Thyroid gland (tissue), 4 donors: ENCODE measurements around the gene TSHZ1. TPM values are rescaled to one million over a fixed set of nuclear protein-coding genes. Genes with fewer than 3 reads are reported as not detected.

Experiments used
- DNase-seq, 2 donors: peaks; one replicate each; pipeline ENCODE4 v3.0.0-alpha.2; 2019
- H3K27ac ChIP-seq, 3 donors: fragments of 200-600 bp; sonication (generic); 1 replicate in 2 of 3; 2 replicates in 1 of 3; pipeline ENCODE4 v1.5.1; 2016 to 2019; ENCODE audit warnings: mild to moderate bottlenecking in 1 of 3, moderate library complexity in 1 of 3
- H3K27me3 ChIP-seq: fragments of 200-600 bp; sonication (generic); one replicate; pipeline ENCODE4 v1.5.1; 2019
- H3K36me3 ChIP-seq, 2 donors: fragments of 200-600 bp; sonication (generic); one replicate each; pipeline ENCODE4 v1.5.1; 2016 to 2019
- H3K4me1 ChIP-seq, 2 donors: fragments of 200-600 bp; sonication (generic); one replicate each; pipeline ENCODE4 v1.5.1; 2017 to 2019
- H3K4me3 ChIP-seq, 3 donors: fragments of 200-600 bp; sonication (generic); replicated peaks in 1 of 3; 1 replicate in 2 of 3; 2 replicates in 1 of 3; pipeline ENCODE4 v1.5.1; 2016; ENCODE audit warnings: mild to moderate bottlenecking in 1 of 3
- H3K9me3 ChIP-seq: fragments of 200-600 bp; sonication (generic); one replicate; pipeline ENCODE4 v1.5.1; 2017
- POLR2A ChIP-seq, 2 donors: fragments of 450-650 bp; IDR thresholded peaks; one replicate each; pipeline ENCODE4 v1.6.1; 2017; ENCODE audit warnings: antibody characterized with exemption in 2 of 2, mild to moderate bottlenecking in 2 of 2, moderate library complexity in 1 of 2
- WGBS, 2 donors: methylation state at CpG; one replicate each; pipeline ENCODE4 v1.1.5; 2017; 5-methylcytosine and 5-hydroxymethylcytosine counted together
- intact Hi-C: fragments of 100-400 bp; cut with DNase I; formaldehyde crosslinking; loops from one replicate; pipeline ENCODE4 v1.15.1; 2023
- total RNA-seq, 4 donors: library from RNA; depleted of rRNA; stranded (reverse); fragments of >200 nt; gene quantifications; one replicate each; pipeline ENCODE4 v1.2.3, GENCODE V29; 2016
- TF ChIP-seq, protein P1 (sequence below), 6 experiments: fragments of 200-600 bp in 3 of 6; fragments of 450-650 bp in 3 of 6; sonication (generic) in 3 of 6; IDR thresholded peaks; one replicate each; pipeline ENCODE4 v1.5.1; 2016 to 2019; ENCODE audit warnings: antibody characterized with exemption in 6 of 6, mild to moderate bottlenecking in 2 of 6, inconsistent platforms in 1 of 6, moderate library complexity in 1 of 6

The TSHZ1 gene
- total RNA-seq, 4 donors from 2014 or later: 17.9 to 22.2 (median 19.0) TPM

DNA sequence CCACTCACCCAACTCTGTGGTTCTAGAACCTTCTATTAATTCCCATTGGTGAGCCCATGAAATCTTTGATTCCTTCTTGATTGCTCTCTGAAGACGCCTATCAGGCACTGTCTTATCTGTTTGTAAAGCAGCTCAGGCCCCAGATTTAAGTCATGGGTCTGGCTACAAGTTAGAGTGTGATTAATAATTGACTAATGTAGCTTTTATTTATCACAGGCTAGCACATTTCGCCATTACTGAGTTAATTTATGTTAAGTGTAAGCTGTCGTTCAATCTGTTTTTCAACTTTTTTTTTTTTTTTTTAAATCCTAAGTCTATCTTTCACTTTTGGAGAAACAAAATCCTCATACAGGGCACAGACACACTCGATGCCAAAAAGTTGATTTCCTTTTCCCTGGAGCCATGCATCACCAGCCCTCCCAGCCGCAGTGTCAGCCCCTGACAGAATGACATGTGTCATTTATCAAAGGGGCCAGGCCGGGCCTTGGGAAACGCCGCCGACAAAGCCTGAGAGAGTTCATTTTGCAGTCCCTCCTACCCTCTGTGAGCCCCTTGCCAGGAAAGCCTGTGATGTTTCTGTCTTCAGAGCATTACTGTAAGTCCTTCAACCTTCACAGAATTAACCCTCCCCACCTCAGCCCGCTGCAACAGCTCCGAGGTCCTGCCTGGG is 15.8 kb downstream of the TSHZ1 start:
- Histone ChIP-seq H3K4me3 (no peak overlapping the region), H3K36me3 (no peaks in the 10 kb centered on the region), H3K27ac (no peak overlapping the region), H3K9me3 (no peaks in the 10 kb centered on the region), H3K27me3 (no peaks in the 10 kb centered on the region), H3K4me1 (peaks cover 6 to 51% of the 10 kb centered on the region in 2 donors)
- TF ChIP-seq POLR2A (IDR thresholded peaks at IDR 0.05): no peak
- TF ChIP-seq, protein P1, sequence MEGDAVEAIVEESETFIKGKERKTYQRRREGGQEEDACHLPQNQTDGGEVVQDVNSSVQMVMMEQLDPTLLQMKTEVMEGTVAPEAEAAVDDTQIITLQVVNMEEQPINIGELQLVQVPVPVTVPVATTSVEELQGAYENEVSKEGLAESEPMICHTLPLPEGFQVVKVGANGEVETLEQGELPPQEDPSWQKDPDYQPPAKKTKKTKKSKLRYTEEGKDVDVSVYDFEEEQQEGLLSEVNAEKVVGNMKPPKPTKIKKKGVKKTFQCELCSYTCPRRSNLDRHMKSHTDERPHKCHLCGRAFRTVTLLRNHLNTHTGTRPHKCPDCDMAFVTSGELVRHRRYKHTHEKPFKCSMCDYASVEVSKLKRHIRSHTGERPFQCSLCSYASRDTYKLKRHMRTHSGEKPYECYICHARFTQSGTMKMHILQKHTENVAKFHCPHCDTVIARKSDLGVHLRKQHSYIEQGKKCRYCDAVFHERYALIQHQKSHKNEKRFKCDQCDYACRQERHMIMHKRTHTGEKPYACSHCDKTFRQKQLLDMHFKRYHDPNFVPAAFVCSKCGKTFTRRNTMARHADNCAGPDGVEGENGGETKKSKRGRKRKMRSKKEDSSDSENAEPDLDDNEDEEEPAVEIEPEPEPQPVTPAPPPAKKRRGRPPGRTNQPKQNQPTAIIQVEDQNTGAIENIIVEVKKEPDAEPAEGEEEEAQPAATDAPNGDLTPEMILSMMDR (IDR thresholded peaks at IDR 0.05): no peak
- 61 to 73% methylated on average over 11 of the region's 11 CpGs for WGBS, 2 donors
- DNase-seq: no peak
- intact Hi-C loops: no loop called here

DNA sequence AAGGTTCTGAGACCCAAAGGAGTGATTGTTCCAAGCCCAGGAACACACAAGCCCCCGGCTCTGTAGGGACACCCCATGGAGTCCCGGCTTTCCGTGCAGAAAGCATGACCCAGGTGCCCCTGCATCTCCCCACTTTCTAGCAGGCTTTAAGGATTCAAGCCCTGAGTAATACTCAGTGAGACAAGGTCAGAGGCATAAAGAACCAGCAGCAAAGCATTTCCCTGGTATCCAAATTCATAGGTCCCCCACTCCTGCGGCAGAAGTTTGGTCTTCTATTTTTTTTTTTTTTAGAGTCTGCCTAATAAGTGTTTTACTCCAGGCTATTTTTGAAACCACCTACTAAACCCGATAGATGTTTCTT is 16.3 kb downstream of the TSHZ1 start:
- no peak overlapping the region for H3K27ac ChIP-seq
- peaks cover 6 to 51% of the 10 kb centered on the region in 2 donors for H3K4me1 ChIP-seq
- no peak for DNase-seq
- WGBS, 2 donors: 63 to 71% methylated on average over 5 of the region's 5 CpGs
- intact Hi-C loops: no loop called here
- no peaks in the 10 kb centered on the region for H3K27me3 ChIP-seq
- H3K36me3 ChIP-seq: no peaks in the 10 kb centered on the region
- TF ChIP-seq POLR2A (IDR thresholded peaks at IDR 0.05): no peak
- H3K9me3 ChIP-seq: no peaks in the 10 kb centered on the region
- H3K4me3 ChIP-seq: no peak overlapping the region

DNA sequence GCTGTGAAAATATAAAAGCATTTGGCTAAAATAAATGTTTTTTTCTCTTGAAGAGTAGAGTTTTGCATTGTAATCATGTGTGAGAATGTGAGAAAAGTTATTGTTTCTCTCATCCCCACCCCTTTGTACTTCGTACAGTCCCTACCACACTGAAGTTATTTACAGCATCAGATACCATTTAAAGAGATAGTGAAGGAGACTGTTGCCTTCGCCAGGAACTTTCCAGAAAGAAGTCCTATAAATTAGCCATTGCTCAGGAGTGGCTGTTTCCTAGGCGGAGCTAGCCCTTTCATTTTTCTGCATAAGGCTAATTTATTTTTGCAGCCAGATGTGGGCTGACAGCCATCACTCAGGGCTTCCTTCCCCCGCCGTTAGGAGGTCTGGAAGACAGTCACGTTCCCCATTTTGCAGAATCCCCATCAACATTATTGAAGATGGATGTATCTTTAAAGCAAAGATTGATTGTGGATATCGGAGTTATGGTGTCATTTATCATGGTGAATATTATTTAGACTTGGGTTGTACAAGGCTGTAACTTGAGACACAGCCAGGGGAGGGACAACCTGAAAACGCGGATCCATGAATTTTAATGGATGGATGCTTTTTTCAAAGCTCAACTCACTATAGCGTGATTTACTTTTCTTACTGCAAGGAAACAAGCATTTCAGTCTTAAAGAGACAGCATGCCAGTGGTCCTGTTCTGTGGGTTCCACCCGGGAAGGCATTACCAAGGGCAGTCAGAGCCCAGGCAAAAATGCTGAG is 17.1 kb downstream of the TSHZ1 start:
- no peak overlapping the region for H3K27ac ChIP-seq
- no peaks in the 10 kb centered on the region for H3K27me3 ChIP-seq
- H3K4me1 ChIP-seq: peaks cover 6 to 49% of the 10 kb centered on the region in 2 donors
- H3K9me3 ChIP-seq: no peaks in the 10 kb centered on the region
- intact Hi-C loops: no loop called here
- H3K36me3 ChIP-seq: no peaks in the 10 kb centered on the region
- TF ChIP-seq, protein P1 (IDR thresholded peaks at IDR 0.05): no peak
- no peak for TF ChIP-seq POLR2A (IDR thresholded peaks at IDR 0.05)
- DNase-seq: no peak
- 71 to 72% methylated on average over 11 of the region's 11 CpGs for WGBS, 2 donors
- no peak overlapping the region for H3K4me3 ChIP-seq

DNA sequence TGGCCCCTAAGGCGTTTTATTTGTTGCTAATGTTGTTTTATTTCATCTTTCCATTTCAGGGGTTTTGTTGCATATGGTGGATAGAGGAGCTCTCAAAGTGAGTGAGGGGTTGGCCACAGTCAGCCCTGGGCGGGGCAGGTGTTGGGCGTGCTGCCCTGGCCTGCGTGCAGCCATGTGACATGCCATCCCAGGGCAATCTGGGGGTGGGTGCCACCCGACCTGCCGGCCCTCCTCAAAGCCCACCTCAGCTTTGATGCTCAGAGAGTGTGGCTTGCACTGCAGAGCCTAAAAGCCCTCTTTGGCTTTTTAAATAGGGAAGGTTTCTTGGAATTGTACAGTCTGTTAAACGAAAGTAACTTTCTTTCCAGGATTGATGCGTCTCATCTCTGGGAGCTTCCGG is 18.4 kb downstream of the TSHZ1 start:
- WGBS, 2 donors: 88 to 97% methylated on average over 9 of the region's 9 CpGs
- TF ChIP-seq POLR2A (IDR thresholded peaks at IDR 0.05): no peak
- TF ChIP-seq, protein P1 (IDR thresholded peaks at IDR 0.05): no peak
- Histone ChIP-seq H3K36me3 (no peaks in the 10 kb centered on the region), H3K4me3 (no peak overlapping the region), H3K27me3 (no peaks in the 10 kb centered on the region), H3K4me1 (peaks cover under 1 to 39% of the 10 kb centered on the region in 2 donors), H3K27ac (no peak overlapping the region), H3K9me3 (no peaks in the 10 kb centered on the region)
- intact Hi-C loops: no loop called here
- DNase-seq: no peak

DNA sequence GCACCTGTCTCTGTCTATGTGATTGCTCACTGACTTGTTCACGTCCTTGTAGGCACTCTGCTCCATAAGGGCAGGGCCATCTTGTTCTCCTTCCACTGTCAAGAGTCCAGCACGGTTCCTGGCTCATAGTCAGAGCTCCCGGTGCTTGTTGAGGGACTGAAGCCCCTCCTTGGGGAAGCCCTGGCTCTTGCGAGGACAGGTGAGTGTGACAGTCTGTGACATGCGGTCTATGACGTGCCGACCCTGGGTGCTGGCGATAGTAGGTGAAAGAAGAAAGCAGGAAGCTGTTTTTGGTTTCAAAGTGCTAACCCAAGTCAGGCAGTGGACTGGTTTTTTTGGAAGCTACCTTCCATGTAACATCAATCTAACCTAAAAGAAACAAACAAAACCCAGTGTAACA is 18.8 kb downstream of the TSHZ1 start:
- no peak for DNase-seq
- Histone ChIP-seq H3K36me3 (no peaks in the 10 kb centered on the region), H3K4me1 (peaks cover 0 to 35% of the 10 kb centered on the region in 2 donors), H3K4me3 (no peak overlapping the region), H3K27me3 (no peaks in the 10 kb centered on the region), H3K9me3 (no peaks in the 10 kb centered on the region), H3K27ac (no peak overlapping the region)
- no peak for TF ChIP-seq POLR2A (IDR thresholded peaks at IDR 0.05)
- TF ChIP-seq, protein P1 (IDR thresholded peaks at IDR 0.05): no peak
- WGBS, 2 donors: 86 to 94% methylated on average over 7 to 8 of the region's 8 CpGs
- intact Hi-C loops: no loop called here
